Measurements from ENCODE around the gene LAIR2.
"Not testable (repeated sequence)": the region's sequence is repeated elsewhere in the genome, so short reads cannot be mapped to it uniquely, and the experiment has no call there.

LAIR2 gene

DNA sequence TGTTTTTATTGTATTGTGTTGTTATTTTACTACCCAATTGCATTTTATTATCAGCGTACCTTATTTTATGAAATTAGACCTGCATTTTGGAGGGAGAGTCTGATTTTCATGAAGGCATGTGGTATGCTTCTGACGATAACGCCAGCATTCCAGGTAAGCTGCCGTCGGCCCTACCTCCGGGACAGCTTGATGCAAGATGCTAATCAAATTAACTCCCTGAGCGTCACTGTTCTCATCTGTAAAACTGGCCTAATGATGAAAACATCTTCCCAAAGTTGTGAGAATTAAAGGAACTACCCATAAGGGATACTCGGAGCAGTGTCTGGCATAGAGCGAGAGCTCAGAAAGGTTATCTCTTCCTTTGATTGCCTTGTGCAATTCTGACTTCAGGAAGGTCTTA lies 12.9 kb upstream of the LAIR2 start:
- DNase-seq (ENCODE audit: extremely low spot score, insufficient read length, low read depth) (no peak), FAIRE-seq (no peak)

DNA sequence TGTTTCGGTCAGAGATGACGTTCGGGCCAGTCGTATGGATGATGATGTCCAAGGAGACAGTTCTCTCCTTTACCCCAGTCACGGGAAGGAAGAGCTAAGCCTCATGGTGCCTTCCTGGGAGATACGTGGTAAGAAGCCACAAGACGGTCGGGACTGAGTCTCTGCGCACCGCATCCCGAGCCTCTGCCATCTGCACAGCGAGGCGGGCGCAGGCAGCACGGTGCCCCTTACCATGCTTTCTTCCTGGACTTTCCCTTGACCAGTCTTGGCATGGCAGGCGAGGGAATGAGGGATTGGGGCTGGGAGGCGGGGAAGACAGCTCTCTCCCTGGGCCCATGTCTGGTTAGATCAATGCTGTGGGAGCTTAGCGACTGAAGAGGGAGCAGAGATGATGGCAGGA lies 10.1 kb upstream of the LAIR2 start:
- DNase-seq (ENCODE audit: extremely low spot score, insufficient read length, low read depth): no peak
- FAIRE-seq: no peak

- FAIRE-seq; DNase-seq (ENCODE audit: extremely low spot score, insufficient read length, low read depth): not testable (repeated sequence)
Observed at GRCh38 chr19:54493056-54493455, 9.6 kb upstream of the LAIR2 start.

GRCh38 chr19:54493967-54494585 lies 8.6 kb upstream of the LAIR2 start:
- FAIRE-seq (no peak), DNase-seq (ENCODE audit: extremely low spot score, insufficient read length, low read depth) (no peak)

DNA sequence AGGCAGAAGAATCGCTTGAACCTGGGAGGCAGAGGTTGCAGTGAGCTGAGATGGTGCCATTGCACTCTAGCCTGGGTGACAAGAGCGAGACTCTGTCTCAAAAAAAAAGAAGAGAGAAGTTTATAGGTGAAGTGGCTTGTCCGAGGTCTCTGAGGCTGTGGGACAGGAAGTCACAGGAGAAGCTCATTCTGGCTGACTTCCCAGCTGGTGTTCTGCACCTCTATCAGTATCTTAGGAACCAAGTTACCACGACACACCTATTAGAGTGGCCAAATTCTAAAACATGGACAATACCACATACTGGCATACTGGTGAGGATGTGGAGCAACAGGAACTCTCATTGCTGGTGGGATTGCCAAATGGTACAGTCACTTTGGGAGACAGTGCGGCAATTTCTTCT lies 7.3 kb upstream of the LAIR2 start:
- not testable (repeated sequence) for DNase-seq (ENCODE audit: extremely low spot score, insufficient read length, low read depth)
- FAIRE-seq: peak; percentile 71

GRCh38 chr19:54497747-54498450 lies 4.7 kb upstream of the LAIR2 start:
- DNase-seq (ENCODE audit: extremely low spot score, insufficient read length, low read depth): not testable (repeated sequence)
- FAIRE-seq: peak; percentile 58

DNA sequence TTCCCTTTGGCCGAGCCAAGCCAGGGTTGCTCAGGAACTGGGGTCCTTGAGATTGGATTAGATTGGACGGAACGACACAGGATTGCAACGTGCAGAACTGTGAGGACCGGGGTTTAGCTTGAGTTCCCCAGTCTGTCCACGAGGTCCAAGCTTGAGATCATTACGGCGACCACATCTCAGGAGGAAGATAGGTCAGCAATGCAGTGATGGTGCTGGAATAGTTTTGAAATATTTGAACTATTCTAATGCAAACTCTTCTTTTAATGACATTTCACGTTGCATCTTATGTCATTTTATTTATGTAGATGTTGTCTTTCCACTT lies 4.2 kb upstream of the LAIR2 start:
- FAIRE-seq; DNase-seq (ENCODE audit: extremely low spot score, insufficient read length, low read depth): not testable (repeated sequence)

DNA sequence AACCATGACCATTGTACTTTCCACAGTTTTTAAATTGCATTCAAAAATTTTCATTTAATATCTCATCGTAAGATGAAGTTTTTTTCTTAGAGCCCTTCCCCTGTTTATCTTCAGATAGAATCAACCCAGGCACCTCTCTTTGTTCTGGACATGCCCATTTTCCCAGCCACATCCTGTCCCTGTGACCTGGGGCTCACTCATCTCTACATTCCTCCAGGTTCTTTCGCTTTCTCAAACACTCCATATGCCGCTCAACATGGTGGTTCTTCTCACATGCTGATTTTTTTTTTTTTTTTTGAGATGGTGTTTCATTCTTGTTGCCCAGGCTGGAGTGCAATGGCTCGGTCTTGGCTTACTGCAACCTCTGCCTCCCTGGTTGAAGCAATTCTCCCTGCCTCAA lies 2.9 kb downstream of the LAIR2 start:
- FAIRE-seq; DNase-seq (ENCODE audit: extremely low spot score, insufficient read length, low read depth): not testable (repeated sequence)

DNA sequence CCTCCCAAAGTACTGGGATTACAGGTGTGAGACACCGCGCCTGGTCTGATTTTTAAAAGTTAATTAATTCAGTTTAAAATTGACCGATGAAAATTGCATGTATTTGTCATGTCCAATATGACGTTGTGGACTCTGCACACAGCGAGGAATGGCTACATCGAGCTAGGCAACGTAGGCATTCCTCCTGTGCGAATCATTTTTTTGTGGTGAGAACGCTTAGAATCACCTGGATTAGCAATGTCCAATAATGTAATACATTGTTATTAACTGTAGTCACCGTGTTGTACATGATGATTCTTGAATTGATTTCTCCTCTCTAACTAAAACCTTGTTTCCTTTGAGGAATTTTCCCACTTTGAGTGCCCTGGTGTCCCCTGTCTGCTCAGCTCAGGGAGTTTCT lies 3.4 kb downstream of the LAIR2 start:
- DNase-seq (ENCODE audit: extremely low spot score, insufficient read length, low read depth): no peak
- FAIRE-seq: no peak

DNA sequence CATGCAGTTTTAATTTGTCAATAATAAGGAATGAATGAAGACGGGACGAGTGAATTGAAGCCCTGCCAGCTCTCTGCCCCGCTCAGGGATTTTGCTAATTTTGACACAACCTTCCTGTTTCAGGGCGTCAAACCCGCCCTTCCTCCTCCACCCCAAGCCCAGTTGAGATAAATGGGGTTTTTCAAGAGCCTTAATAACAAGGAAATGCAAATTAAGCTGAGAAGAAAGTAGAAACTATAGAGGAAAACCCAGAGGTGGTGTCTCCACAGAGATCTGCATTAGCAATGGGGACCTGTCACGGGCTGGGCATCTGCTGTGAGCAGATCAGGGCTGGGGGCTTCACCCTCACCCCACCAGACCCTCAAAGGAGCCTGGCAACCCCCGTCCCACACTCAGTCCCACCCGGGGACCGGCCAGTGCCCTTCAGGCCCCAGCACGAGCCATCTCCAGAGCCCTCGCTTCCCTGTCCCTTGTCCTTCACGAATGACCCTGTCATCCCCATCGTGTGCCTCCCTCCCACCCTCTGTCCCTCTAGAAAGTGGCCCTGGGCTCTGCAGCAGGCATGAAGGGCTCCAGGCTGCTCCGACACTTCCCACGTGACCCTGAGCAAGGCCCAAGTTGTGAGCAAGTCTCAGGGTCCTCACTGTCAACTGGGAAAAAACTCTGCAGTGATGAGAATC lies 4.5 kb downstream of the LAIR2 start:
- DNase-seq (ENCODE audit: extremely low spot score, insufficient read length, low read depth): not testable (repeated sequence)
- peak; percentile 69 for FAIRE-seq

DNA sequence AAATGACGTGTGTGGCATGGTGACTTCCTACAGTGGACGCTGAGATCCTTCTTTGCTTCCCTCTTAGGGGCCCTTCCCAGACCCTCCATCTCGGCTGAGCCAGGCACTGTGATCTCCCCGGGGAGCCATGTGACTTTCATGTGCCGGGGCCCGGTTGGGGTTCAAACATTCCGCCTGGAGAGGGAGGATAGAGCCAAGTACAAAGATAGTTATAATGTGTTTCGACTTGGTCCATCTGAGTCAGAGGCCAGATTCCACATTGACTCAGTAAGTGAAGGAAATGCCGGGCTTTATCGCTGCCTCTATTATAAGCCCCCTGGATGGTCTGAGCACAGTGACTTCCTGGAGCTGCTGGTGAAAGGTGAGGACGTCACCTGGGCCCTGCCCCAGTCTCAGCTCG lies 5.2 kb downstream of the LAIR2 start:
- FAIRE-seq (no peak), DNase-seq (ENCODE audit: extremely low spot score, insufficient read length, low read depth) (no peak)

GRCh38 chr19:54508487-54508886 lies 5.9 kb downstream of the LAIR2 start:
- not testable (repeated sequence) for DNase-seq (ENCODE audit: extremely low spot score, insufficient read length, low read depth); FAIRE-seq

- not testable (repeated sequence) for DNase-seq (ENCODE audit: extremely low spot score, insufficient read length, low read depth)
- peak; percentile 90 for FAIRE-seq
Observed at GRCh38 chr19:54509200-54509940, 6.7 kb downstream of the LAIR2 start.

- DNase-seq (ENCODE audit: extremely low spot score, insufficient read length, low read depth) (no peak), FAIRE-seq (no peak)
Observed at GRCh38 chr19:54515156-54515555, 12.5 kb downstream of the LAIR2 start.

DNA sequence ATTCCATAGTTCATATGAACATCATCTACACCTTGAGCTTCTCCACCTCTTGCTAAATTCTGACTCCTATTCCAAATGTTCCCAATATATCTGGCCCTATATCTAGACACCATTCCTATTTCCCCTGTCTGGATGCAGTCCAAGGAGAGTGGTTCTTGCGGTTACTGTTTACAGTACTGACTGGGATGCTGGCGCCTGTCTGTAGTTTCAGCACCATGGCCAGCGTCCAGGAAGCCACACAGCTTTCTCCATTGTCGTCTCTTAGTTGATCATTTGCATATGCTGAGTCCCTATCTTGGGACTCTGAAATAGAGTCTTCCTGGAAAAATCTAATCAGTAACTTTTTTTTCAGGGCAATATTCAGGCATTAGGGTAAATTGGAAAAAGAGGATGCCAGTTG lies 14.9 kb downstream of the LAIR2 start:
- DNase-seq (ENCODE audit: extremely low spot score, insufficient read length, low read depth): no peak
- FAIRE-seq: peak; percentile 84

GRCh38 chr19:54518844-54519243 lies 16.2 kb downstream of the LAIR2 start:
- FAIRE-seq: peak; percentile 96
- no peak for DNase-seq (ENCODE audit: extremely low spot score, insufficient read length, low read depth)

DNA sequence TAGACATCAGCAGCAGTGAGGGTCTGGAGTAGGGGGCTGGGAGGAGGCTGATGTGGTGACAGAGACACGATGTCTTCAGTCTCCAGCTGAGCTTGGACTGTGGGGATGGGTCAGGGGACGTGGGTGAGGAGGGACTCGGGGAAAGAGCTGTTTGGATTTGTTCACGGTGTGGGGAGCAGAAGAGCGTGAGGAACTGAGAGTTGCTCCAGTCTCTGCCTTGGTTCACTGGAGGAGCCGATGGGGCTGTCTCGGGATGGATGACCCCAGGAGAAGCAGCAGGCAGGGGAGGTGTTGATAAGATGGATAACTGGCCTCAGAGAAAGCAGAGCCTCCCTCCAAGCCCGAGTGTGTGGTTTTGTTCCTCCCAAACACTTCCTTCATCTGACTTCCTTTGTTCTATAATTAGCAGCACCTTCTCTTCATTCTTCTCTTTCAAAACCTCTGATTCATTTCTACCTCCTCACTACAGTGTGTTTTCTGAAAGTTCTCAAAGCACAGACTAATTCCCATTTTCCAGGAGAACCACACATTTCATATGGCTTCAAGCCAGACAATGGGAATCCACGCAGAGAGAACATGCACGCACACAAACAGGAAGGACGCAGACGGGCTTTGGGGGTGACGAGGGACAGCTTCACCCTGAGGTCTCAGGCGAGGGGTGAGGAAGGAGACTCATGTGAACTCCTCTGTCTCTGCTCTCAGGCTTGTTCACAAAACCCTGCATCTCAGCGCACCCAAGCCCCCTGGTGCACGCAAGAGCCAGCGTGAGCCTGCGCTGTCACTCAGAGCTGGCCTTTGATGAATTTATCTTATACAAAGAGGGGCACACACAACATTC lies 18.6 kb downstream of the LAIR2 start:
- DNase-seq (ENCODE audit: extremely low spot score, insufficient read length, low read depth) (no peak), FAIRE-seq (peak; percentile 93)

DNA sequence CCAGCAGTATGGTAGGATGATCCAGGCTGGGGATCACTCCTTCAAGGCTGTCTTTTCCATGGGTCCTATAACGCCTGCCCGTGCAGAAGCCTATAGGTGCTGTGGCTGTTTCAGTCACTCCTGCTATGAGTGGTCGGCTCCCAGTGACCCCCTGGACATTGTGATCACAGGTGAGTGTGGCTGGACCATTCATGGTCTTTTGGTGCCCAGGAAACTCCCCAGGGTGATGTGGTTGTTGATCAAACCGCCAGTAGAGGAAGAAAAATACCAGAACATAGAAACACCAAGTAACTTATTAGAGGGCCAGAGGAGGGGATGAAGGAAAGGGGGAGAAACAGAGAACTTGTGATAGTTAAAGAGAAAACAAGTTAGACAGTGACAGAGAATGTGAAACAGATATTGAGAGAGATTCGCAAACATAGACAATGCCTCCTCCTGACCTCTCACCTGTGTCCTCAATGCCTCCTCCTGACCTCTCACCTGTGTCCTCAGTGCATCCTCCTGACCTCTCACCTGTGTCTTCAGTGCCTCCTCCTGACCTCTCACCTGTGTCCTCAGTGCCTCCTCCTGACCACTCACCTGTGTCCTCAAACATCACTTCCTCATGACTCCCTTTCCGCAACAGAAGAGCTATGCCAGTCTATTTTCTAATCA lies 19.4 kb downstream of the LAIR2 start:
- FAIRE-seq (no peak), DNase-seq (ENCODE audit: extremely low spot score, insufficient read length, low read depth) (no peak)

- FAIRE-seq (peak; percentile 93), DNase-seq (ENCODE audit: extremely low spot score, insufficient read length, low read depth) (no peak)
Observed at GRCh38 chr19:54523403-54523802, 20.8 kb downstream of the LAIR2 start.

Data from GM18507 (cell line).